Bronchial smooth muscle cell (primary cell): ENCODE data around the gene MYH9. TPM values are rescaled to one million over a fixed set of nuclear protein-coding genes. Genes with fewer than 3 reads are reported as not detected.

Experiments used
- total RNA-seq: library from RNA; depleted of rRNA; stranded (reverse); fragments of >200 nt; gene quantifications from 2 replicates; pipeline ENCODE4 v1.2.1, GENCODE V29; 2014

MYH9 gene
- total RNA-seq: 397 and 461 TPM in 2 replicates

GRCh38 chr22:36387959-36388726 lies at the start of gene MYH9:
Gene MYH9, minus strand, starts transcription at chr22:36387967. Its CDS starts 38,731 bp downstream, at chr22:36349236.

GRCh38 chr22:36252754-36253522 lies 134.8 kb downstream of the MYH9 start, which contains the start of gene APOL1:
Gene APOL1, plus strand, starts transcription at chr22:36253133. Its CDS starts 1,823 bp downstream, at chr22:36254956.

GRCh38 chr22:36239401-36240171 lies 148.2 kb downstream of the MYH9 start, which contains the start of gene APOL2:
Gene APOL2, minus strand, starts transcription at chr22:36239527. Its CDS starts 6,365 bp downstream, at chr22:36233162.

Other genes with a start within 250 kb of the MYH9 start
- 18.4 and 26.5 TPM in 2 replicates for gene APOL3, start 227.2 kb downstream of the MYH9 start, total RNA-seq
- gene APOL4, start 186.2 kb downstream of the MYH9 start, total RNA-seq: 0.95 and 8.7 TPM in 2 replicates
- gene APOL2, start 148.4 kb downstream of the MYH9 start, total RNA-seq: 40.8 and 60.3 TPM in 2 replicates
- 38.6 and 57.1 TPM in 2 replicates for gene APOL1, start 134.8 kb downstream of the MYH9 start, total RNA-seq
- 27.3 and 29.4 TPM in 2 replicates for gene TXN2, start 93.7 kb upstream of the MYH9 start, total RNA-seq
- gene FOXRED2, start 119.1 kb upstream of the MYH9 start, total RNA-seq: 3.9 and 5.2 TPM in 2 replicates
- gene EIF3D, start 141.2 kb upstream of the MYH9 start, total RNA-seq: 373 and 594 TPM in 2 replicates